ENCODE measurements around the gene CTRL.

CTRL gene

DNA sequence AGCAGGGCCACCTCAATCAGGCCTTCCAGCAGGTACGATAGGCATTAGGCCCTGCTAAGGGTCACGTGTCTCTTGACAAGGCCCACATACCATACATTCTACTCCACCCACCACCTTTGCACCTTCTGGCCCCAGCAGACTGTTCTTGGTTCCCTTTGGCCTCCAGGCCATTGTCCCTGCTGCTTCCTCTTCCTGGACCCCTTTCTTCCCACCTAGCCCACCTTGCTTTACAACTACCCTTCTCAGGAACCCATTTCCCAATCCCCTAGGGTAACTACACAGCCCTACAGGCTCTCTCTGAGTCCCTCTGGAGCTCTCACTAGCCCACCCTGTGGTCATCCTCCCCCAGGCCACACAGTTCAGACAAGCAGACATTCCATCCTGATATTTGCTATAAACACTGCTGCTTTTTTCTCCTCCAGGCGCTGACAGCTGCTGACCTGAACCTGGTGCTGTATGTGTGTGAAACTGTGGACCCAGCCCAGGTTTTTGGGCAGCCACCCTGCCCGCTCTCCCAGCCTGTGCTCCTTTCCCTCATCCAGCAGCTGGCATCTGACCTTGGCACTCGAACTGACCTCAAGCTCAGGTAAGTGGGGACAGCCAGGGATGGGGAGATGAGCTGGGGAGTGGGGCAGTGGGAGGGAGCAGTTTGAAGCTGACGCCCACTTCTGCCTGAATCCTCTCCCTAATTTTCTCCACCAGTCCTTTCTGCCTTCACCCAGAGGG is 48.4 kb downstream of the CTRL start:
- in situ Hi-C loops (cut with HindIII; ENCODE audit: low sequenced_read_pairs), result no loop called here
- no peak for DNase-seq (ENCODE audit: low read depth, low spot score)
- no peak overlapping the region for H3K4me3 ChIP-seq (ENCODE audit: low read depth, low read length)
- TF ChIP-seq, protein P1, sequence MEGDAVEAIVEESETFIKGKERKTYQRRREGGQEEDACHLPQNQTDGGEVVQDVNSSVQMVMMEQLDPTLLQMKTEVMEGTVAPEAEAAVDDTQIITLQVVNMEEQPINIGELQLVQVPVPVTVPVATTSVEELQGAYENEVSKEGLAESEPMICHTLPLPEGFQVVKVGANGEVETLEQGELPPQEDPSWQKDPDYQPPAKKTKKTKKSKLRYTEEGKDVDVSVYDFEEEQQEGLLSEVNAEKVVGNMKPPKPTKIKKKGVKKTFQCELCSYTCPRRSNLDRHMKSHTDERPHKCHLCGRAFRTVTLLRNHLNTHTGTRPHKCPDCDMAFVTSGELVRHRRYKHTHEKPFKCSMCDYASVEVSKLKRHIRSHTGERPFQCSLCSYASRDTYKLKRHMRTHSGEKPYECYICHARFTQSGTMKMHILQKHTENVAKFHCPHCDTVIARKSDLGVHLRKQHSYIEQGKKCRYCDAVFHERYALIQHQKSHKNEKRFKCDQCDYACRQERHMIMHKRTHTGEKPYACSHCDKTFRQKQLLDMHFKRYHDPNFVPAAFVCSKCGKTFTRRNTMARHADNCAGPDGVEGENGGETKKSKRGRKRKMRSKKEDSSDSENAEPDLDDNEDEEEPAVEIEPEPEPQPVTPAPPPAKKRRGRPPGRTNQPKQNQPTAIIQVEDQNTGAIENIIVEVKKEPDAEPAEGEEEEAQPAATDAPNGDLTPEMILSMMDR (IDR thresholded peaks at IDR 0.05; ENCODE audit: low read depth, low read length), result no peak

DNA sequence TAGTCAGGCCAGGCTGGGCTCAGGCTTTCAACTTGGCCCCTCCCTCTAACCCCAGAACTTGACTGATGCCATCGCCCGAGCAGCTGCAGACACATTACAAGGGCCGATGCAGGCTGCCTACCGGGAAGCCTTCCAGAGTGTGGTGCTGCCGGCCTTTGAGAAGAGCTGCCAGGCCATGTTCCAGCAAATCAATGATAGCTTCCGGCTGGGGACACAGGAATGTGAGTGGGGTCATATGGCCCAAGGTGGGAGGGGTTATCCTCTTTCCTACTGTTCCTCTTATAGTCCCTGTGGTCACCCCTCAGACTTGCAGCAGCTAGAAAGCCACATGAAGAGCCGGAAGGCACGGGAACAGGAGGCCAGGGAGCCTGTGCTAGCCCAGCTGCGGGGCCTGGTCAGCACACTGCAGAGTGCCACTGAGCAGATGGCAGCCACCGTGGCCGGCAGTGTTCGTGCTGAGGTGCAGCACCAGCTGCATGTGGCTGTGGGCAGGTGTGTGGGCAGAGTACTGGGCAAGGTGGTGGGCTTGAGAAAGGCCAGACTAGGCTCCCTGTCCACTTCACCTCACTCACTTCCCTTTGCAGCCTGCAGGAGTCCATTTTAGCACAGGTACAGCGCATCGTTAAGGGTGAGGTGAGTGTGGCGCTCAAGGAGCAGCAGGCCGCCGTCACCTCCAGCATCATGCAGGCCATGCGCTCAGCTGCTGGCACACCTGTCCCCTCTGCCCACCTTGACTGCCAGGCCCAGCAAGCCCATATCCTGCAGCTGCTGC is 49.1 kb downstream of the CTRL start:
- TF ChIP-seq, protein P1 (IDR thresholded peaks at IDR 0.05; ENCODE audit: low read depth, low read length), result no peak
- in situ Hi-C loops (cut with HindIII; ENCODE audit: low sequenced_read_pairs), result no loop called here
- DNase-seq (ENCODE audit: low read depth, low spot score), result no peak
- H3K4me3 ChIP-seq (ENCODE audit: low read depth, low read length), result no peak overlapping the region

DNA sequence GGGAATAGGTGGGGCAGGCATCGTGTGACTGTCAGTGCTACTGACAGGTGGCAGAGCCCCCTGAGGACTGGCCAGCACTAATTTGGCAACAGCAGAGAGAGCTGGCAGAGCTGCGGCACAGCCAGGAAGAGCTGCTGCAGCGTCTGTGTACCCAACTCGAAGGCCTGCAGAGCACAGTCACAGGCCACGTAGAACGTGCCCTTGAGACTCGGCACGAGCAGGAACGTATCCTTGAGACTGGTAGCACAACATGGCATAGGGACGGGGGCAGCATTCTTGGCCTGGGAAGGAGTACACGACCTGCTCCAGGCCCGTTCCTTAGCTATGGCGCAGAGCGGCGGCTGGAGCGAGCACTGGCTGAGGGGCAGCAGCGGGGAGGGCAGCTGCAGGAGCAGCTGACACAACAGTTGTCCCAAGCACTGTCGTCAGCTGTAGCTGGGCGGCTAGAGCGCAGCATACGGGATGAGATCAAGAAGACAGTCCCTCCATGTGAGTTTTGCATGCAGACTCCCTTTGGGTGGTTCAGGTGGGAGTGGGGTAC is 50.0 kb downstream of the CTRL start:
- in situ Hi-C loops (cut with HindIII; ENCODE audit: low sequenced_read_pairs), result no loop called here
- no peak overlapping the region for H3K4me3 ChIP-seq (ENCODE audit: low read depth, low read length)
- TF ChIP-seq, protein P1 (IDR thresholded peaks at IDR 0.05; ENCODE audit: low read depth, low read length), result no peak
- DNase-seq (ENCODE audit: low read depth, low spot score), result no peak

DNA sequence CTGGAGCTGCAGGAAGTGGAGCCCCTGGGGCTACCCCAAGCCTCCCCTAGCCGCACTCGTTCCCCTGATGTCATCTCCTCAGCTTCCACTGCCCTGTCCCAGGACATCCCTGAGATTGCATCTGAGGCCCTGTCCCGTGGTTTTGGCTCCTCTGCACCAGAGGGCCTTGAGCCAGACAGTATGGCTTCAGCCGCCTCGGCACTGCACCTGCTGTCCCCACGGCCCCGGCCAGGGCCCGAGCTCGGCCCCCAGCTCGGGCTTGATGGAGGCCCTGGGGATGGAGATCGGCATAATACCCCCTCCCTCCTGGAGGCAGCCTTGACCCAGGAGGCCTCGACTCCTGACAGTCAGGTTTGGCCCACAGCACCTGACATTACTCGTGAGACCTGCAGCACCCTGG is 51.1 kb downstream of the CTRL start:
- H3K4me3 ChIP-seq (ENCODE audit: low read depth, low read length), result no peak overlapping the region
- TF ChIP-seq, protein P1 (IDR thresholded peaks at IDR 0.05; ENCODE audit: low read depth, low read length), result no peak
- DNase-seq (ENCODE audit: low read depth, low spot score), result no peak
- in situ Hi-C loops (cut with HindIII; ENCODE audit: low sequenced_read_pairs), result no loop called here

DNA sequence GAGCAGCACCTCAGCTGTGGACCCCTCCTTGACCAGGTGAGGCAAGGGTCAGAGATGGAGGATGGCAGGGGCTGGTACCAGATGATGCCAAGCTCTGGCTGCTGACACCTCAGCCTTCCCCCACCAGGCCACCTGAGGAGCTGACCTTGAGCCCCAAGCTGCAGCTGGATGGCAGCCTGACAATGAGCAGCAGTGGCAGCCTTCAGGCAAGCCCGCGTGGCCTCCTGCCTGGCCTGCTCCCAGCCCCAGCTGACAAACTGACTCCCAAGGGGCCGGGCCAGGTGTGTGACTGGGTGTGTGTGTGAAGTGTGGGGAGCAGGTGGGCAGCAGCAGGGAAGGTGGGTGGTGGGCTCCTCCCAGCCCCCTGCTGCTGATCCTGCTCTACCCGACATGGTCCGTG is 51.7 kb downstream of the CTRL start:
- no peak overlapping the region for H3K4me3 ChIP-seq (ENCODE audit: low read depth, low read length)
- no peak for DNase-seq (ENCODE audit: low read depth, low spot score)
- TF ChIP-seq, protein P1 (IDR thresholded peaks at IDR 0.05; ENCODE audit: low read depth, low read length), result no peak
- in situ Hi-C loops (cut with HindIII; ENCODE audit: low sequenced_read_pairs), result no loop called here

Measured in astrocyte of the spinal cord (primary cell).